ENCODE results near the gene SGTB. TPM values are rescaled to one million over a fixed set of nuclear protein-coding genes. Genes with fewer than 3 reads are reported as not detected.

Gene SGTB
- total and polyA plus RNA-seq, 2 of the 8 experiments (the other 6 are each of a cell fraction or from before 2014, with no cell fraction given), result 2.2 to 18.7 TPM

GRCh38 chr5:65739162-65739561 lies 17.3 kb upstream of the SGTB start (continued):
- TF ChIP-seq BCL11A (IDR thresholded peaks at IDR 0.05; ENCODE audit: low read depth in 2 of 2, low read length in 2 of 2) (no peak), MAFK (IDR thresholded peaks at IDR 0.05; ENCODE audit: low read depth, low read length) (no peak), CTBP2 (IDR thresholded peaks at IDR 0.05; ENCODE audit: borderline replicate concordance, insufficient read depth, insufficient read length, low read length) (no peak), POU5F1 (IDR thresholded peaks at IDR 0.05; ENCODE audit: low read depth, low read length) (no peak), KDM1A (IDR thresholded peaks at IDR 0.05; ENCODE audit: borderline replicate concordance, low read length) (no peak)
